MCF 10A (cell line): Measurements from ENCODE around the gene DGCR6L. TPM values are rescaled to one million over a fixed set of nuclear protein-coding genes. Genes with fewer than 3 reads are reported as not detected.
"Not testable (repeated sequence)": the region's sequence is repeated elsewhere in the genome, so short reads cannot be mapped to it uniquely, and the experiment has no call there.

Source experiments
- BruUV-seq: library from RNA; stranded (reverse); fragments of 400-500 nt; replicated peaks from 2 replicates; lab custom pipeline; 2021; lab: Mats Ljungman, UMichigan
- CTCF ChIA-PET: fragments of 300-600 bp; sonication (Branson Sonifier 250); formaldehyde crosslinking; extraction: SDS; loops from one replicate; lab custom pipeline; 2021; ENCODE audit warnings: antibody characterized with exemption, inconsistent platforms; lab: Yijun Ruan, JAX
- POLR2A ChIA-PET: fragments of 300-600, 350-650 bp; sonication (Branson Sonifier 250); formaldehyde crosslinking; extraction: SDS; loops from one replicate; lab custom pipeline; 2020; ENCODE audit warnings: antibody characterized with exemption, inconsistent platforms; lab: Yijun Ruan, JAX
- DNase-seq: peaks from one replicate; pipeline ENCODE4 v3.0.0-alpha.2; 2018; ENCODE audit not compliant: unreplicated experiment
- H3K27ac Mint-ChIP-seq: one replicate; pipeline ENCODE4 v1.8.0; 2022; ENCODE audit warnings: mild to moderate bottlenecking, low read depth, mixed read lengths; ENCODE audit not compliant: unreplicated experiment
- H3K27me3 Mint-ChIP-seq: one replicate; pipeline ENCODE4 v1.8.0; 2022; ENCODE audit warnings: mixed read lengths; ENCODE audit not compliant: insufficient read depth, unreplicated experiment
- H3K36me3 Mint-ChIP-seq: one replicate; pipeline ENCODE4 v1.8.0; 2022; ENCODE audit warnings: mild to moderate bottlenecking, moderate library complexity, mixed read lengths; ENCODE audit not compliant: insufficient read depth, unreplicated experiment
- H3K4me1 Mint-ChIP-seq: one replicate; pipeline ENCODE4 v1.8.0; 2022; ENCODE audit warnings: mixed read lengths; ENCODE audit not compliant: insufficient read depth, unreplicated experiment
- H3K4me3 Mint-ChIP-seq: one replicate; pipeline ENCODE4 v1.8.0; 2022; ENCODE audit warnings: mild to moderate bottlenecking, moderate library complexity, mixed read lengths; ENCODE audit not compliant: unreplicated experiment
- H3K9me3 Mint-ChIP-seq: one replicate; pipeline ENCODE4 v1.8.0; 2022; ENCODE audit warnings: mixed read lengths; ENCODE audit not compliant: unreplicated experiment
- intact Hi-C: fragments of 100-400 bp; cut with micrococcal nuclease; formaldehyde crosslinking; loops from 2 replicates; pipeline ENCODE4 v1.14.1; 2022
- total RNA-seq: library from RNA; stranded (reverse); gene quantifications from 2 replicates; pipeline ENCODE4 v1.2.3, GENCODE V29; 2022
- TF ChIP-seq, protein P1 (sequence below): fragments of 200-600 bp; IDR thresholded peaks from one replicate; pipeline ENCODE4 v1.8.0; 2022; ENCODE audit warnings: antibody characterized with exemption, mild to moderate bottlenecking; ENCODE audit not compliant: unreplicated experiment

DGCR6L gene
- total RNA-seq, 1 experiment from 2014 or later, result 36.4 TPM

DNA sequence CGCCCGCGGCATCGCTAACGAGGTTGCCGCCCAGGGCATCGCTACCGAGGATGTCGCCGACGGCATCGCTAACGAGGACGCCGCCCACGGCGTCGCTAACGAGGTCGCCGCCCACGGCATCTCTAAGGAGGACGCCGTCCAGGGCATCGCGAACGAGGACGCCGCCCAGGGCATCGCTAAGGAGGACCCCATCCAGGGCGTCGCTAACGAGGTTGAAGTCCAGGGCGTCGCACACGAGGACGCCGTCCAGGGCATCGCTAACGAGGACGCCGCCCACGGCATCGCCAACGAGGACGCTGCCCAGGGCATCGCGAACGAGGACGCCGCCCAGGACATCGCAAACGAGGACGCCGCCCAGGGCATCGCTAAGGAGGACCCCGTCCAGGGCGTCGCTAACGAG is 40.4 kb upstream of the DGCR6L start:
- intact Hi-C loops, H3K27me3 Mint-ChIP-seq, H3K36me3 Mint-ChIP-seq, H3K4me3 Mint-ChIP-seq, H3K27ac Mint-ChIP-seq, H3K9me3 Mint-ChIP-seq, POLR2A ChIA-PET, DNase-seq, BruUV-seq, CTCF ChIA-PET: not testable (repeated sequence)
- peaks cover 12% of the 10 kb centered on the region for H3K4me1 Mint-ChIP-seq

DNA sequence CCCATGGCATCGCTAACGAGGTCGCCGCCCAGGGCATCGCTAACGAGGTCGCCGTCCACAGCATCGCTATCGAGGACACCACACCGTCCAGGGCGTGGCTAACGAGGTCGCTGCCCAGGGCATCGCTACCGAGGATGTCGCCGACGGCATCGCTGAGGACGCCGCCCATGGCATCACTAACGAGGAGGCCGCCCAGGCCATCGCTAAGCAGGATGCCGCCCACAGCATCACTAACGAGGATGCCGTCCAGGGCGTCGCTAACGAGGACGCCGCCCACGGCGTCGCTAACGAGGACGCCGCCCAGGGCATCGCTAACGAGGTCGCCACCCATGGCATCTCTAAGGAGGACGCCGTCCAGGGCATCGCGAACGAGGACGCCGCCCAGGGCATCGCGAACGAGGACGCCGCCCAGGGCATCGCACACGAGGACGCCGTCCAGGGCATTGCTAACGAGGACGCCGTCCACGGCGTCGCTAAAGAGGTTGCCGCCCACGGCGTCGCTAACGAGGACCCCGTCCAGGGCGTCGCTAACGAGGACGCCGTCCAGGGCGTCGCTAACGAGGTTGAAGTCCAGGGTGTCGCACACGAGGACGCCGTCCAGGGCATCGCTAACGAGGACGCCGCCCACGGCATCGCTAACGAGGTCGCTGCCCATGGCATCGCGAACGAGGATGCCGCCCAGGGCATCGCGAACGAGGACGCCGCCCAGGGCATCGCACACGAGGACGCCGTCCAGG is 38.8 kb upstream of the DGCR6L start:
- H3K27me3 Mint-ChIP-seq, H3K27ac Mint-ChIP-seq, H3K4me1 Mint-ChIP-seq, DNase-seq, BruUV-seq, H3K4me3 Mint-ChIP-seq, POLR2A ChIA-PET, intact Hi-C loops, CTCF ChIA-PET, H3K36me3 Mint-ChIP-seq, H3K9me3 Mint-ChIP-seq: not testable (repeated sequence)

DNA sequence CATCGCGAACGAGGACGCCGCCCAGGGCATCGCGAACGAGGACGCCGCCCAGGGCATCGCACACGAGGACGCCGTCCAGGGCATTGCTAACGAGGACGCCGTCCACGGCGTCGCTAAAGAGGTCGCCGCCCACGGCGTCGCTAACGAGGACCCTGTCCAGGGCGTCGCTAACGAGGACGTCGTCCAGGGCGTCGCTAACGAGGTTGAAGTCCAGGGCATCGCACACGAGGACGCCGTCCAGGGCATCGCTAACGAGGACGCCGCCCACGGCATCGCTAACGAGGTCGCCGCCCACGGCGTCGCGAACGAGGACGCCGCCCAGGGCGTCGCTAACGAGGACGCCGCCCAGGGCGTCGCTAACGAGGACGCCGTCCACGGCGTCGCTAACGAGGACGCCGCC is 38.1 kb upstream of the DGCR6L start:
- H3K36me3 Mint-ChIP-seq, POLR2A ChIA-PET, intact Hi-C loops, H3K27ac Mint-ChIP-seq, H3K4me1 Mint-ChIP-seq, H3K9me3 Mint-ChIP-seq, DNase-seq, BruUV-seq, H3K4me3 Mint-ChIP-seq, H3K27me3 Mint-ChIP-seq, CTCF ChIA-PET: not testable (repeated sequence)

DNA sequence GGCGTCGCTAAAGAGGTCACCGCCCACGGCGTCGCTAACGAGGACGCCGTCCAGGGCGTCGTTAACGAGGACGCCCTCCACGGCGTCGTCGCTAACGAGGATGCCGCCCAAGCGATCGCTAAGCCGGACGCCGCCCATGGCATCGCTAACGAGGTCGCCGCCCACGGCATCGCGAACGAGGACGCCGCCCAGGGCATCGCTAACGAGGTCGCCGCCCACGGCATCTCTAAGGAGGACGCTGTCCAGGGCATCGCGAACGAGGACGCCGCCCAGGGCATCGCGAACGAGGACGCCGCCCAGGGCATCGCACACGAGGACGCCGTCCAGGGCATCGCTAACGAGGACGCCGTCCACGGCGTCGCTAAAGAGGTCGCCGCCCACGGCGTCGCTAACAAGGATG is 37.0 kb upstream of the DGCR6L start:
- DNase-seq, intact Hi-C loops, H3K36me3 Mint-ChIP-seq, H3K27ac Mint-ChIP-seq, BruUV-seq, H3K4me1 Mint-ChIP-seq, H3K9me3 Mint-ChIP-seq, H3K27me3 Mint-ChIP-seq, CTCF ChIA-PET, H3K4me3 Mint-ChIP-seq, POLR2A ChIA-PET: not testable (repeated sequence)

DNA sequence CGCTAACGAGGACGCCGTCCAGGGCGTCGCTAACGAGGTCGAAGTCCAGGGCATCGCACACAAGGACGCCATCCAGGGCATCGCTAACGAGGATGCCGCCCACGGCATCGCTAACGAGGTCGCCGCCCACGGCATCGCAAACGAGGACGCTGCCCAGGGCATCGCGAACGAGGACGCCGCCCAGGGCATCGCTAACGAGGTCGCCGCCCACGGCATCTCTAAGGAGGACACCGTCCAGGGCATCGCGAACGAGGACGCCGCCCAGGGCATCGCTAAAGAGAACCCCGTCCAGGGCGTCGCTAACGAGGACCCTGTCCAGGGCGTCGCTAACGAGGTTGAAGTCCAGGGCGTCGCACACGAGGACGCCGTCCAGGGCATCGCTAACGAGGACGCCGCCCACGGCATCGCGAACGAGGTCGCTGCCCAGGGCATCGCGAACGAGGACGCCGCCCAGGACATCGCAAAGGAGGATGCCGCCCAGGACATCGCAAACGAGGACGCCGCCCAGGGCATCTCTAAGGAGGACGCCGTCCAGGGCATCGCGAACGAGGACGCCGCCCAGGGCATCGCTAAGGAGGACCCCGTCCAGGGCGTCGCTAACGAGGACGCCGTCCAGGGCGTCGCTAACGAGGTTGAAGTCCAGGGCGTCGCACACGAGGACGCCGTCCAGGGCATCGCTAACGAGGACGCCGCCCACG is 36.2 kb upstream of the DGCR6L start:
- CTCF ChIA-PET, POLR2A ChIA-PET, BruUV-seq, H3K36me3 Mint-ChIP-seq, intact Hi-C loops, DNase-seq, H3K4me1 Mint-ChIP-seq, H3K9me3 Mint-ChIP-seq, H3K27ac Mint-ChIP-seq, H3K4me3 Mint-ChIP-seq, H3K27me3 Mint-ChIP-seq: not testable (repeated sequence)

DNA sequence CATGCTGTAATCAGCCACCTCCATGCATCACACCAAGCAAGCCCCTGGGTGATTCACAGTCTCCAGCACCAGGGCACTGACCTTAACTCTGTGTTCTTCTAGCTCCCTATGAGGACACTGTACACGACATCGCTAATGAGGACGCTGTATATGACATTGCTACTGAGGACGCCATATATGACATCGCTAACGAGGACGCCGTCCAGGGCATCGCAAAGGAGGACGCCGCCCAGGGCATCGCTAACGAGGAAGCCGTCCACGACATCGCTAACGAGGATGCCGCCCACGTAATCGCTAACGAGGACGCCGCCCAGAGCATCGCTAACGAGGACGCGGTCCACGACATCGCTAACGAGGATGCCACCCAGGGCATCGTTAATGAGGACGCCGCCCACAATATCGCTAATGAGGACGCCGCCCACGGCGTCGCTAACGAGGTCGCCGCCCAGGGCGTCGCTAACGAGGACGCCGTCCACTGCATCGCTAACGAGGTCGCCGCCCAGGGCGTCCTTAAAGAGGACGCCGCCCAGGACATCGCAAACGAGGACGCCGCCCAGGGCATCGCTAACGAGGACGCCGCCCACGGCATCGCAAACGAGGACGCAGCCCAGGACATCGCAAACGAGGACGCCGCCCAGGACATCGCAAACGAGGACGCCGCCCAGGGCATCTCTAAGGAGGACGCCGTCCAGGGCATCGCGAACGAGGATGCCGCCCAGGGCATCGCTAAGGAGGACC is 34.5 kb upstream of the DGCR6L start:
- CTCF ChIA-PET, result no interaction called here
- H3K4me3 Mint-ChIP-seq, result no peak overlapping the region
- no peak for DNase-seq
- TF ChIP-seq, protein P1, sequence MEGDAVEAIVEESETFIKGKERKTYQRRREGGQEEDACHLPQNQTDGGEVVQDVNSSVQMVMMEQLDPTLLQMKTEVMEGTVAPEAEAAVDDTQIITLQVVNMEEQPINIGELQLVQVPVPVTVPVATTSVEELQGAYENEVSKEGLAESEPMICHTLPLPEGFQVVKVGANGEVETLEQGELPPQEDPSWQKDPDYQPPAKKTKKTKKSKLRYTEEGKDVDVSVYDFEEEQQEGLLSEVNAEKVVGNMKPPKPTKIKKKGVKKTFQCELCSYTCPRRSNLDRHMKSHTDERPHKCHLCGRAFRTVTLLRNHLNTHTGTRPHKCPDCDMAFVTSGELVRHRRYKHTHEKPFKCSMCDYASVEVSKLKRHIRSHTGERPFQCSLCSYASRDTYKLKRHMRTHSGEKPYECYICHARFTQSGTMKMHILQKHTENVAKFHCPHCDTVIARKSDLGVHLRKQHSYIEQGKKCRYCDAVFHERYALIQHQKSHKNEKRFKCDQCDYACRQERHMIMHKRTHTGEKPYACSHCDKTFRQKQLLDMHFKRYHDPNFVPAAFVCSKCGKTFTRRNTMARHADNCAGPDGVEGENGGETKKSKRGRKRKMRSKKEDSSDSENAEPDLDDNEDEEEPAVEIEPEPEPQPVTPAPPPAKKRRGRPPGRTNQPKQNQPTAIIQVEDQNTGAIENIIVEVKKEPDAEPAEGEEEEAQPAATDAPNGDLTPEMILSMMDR, result no peak
- intact Hi-C loops, result no loop called here
- no peak overlapping the region for H3K27ac Mint-ChIP-seq
- no peaks in the 10 kb centered on the region for H3K9me3 Mint-ChIP-seq
- H3K36me3 Mint-ChIP-seq, result peaks cover 6% of the 10 kb centered on the region
- H3K4me1 Mint-ChIP-seq, result no peaks in the 10 kb centered on the region
- no peaks in the 10 kb centered on the region for H3K27me3 Mint-ChIP-seq
- BruUV-seq, result no TSS peak
- POLR2A ChIA-PET, result no interaction called here

DNA sequence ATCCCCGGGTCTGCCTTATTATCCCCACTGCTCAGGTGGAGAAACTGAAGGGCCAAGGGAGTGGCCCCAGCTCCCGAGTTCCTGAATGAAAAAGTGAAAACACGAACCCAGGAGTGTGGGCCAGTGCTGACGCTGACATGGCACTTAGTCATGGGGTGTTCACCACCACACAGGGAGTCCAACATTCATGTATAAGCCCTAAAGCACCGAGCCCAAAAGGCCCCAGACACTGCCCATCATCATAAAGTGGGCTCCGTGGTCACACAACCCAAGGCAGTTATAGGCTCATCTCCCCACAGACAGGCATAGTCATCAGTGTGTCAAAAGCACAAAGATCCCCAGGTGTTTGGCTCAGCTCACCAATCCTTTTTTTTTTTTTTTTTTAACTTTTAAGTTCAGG is 32.7 kb upstream of the DGCR6L start:
- CTCF ChIA-PET, H3K36me3 Mint-ChIP-seq, DNase-seq, POLR2A ChIA-PET, H3K9me3 Mint-ChIP-seq, H3K27me3 Mint-ChIP-seq, intact Hi-C loops, BruUV-seq, H3K4me3 Mint-ChIP-seq, H3K4me1 Mint-ChIP-seq, H3K27ac Mint-ChIP-seq: not testable (repeated sequence)

DNA sequence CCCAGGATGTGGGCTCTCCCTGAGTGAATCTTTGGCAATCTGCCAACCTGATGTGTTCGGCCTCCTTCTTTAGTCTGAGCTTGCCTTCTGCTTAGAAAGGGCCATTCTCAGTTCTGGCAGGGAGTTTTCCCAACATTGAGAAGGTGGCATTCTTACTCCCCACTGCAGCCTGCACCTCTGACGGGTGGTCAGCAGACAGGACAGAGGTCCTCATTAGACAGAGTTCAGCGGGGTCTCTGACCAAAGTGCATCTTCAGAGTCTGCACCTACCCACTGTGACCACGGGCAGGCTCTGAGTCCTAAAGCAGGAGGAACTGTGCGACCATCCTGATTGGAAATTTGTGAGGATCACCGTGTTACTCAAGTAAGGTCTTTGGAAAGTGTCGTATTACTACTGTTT is 26.7 kb upstream of the DGCR6L start:
- POLR2A ChIA-PET, H3K36me3 Mint-ChIP-seq, H3K4me3 Mint-ChIP-seq, H3K9me3 Mint-ChIP-seq, H3K27ac Mint-ChIP-seq, intact Hi-C loops, H3K27me3 Mint-ChIP-seq, DNase-seq, CTCF ChIA-PET, BruUV-seq, H3K4me1 Mint-ChIP-seq: not testable (repeated sequence)
